ENCODE measurements around the gene E2F3. TPM values are rescaled to one million over a fixed set of nuclear protein-coding genes. Genes with fewer than 3 reads are reported as not detected.

E2F3 gene
- total and polyA plus RNA-seq, 10 of the 15 experiments (the other 5 are each of a cell fraction or from before 2014, with no cell fraction given), result 5.1 to 16.8 (median 10.6) TPM

DNA sequence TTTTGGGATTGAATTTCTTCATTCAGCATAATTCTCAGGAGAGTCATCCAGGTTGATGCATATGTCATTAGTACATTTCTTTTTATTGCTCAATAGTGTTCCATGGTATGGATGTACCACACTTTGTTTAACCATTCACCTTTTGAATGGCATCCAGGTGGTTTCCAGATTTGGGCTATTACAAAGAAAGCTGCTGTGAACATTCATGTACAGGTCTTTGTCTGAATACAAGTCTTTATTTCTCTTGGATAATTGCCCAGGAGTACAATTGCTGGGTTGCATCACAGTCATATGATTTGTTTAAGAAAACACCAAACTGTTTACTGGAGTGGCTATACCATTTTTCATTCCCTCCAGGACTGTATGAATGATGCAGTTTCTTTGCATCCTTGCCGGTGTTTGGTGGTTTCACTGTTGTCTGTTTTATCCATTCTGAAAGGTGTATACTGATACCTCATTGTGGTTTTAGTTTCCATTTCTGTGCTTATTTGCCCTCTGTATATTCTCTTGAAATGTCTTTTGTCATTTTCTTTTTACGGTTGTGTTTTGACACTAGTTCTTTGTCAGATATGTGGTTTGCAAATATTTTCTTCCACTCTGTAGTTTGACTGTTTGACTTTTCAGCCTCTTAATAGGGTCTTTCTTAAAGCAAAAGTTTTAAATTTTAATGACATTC lies 141.4 kb downstream of the E2F3 start:
- in situ Hi-C loops (cut with MboI), result no loop called here
- Histone ChIP-seq H3K27ac (ENCODE audit: control insufficient read depth, insufficient read depth) (peak overlapping the region; percentile 59), H3K9me3 (replicated peaks; ENCODE audit: control insufficient read depth, insufficient read depth, low read length) (peaks cover 3% of the 10 kb centered on the region; the same call in 2 of the 3 replicates), H4K20me1 (ENCODE audit: control insufficient read depth, insufficient read depth) (no peaks in the 10 kb centered on the region), H3K4me3 (no peak overlapping the region), H3K9ac (ENCODE audit: control insufficient read depth, insufficient read depth, low read length) (no peak overlapping the region), H2AFZ (ENCODE audit: control insufficient read depth, low read depth, low read length) (no peak overlapping the region), H3K36me3 (ENCODE audit: control insufficient read depth in 2 of 2, insufficient read depth in 2 of 2, low read length in 1 of 2) (peaks cover 2 to 6% of the 10 kb centered on the region in 2 experiments; a peak in 3 of 4 replicates), H3K4me2 (ENCODE audit: control insufficient read depth, insufficient read depth) (peak overlapping the region; percentile 60), H3K4me1 (ENCODE audit: control insufficient read depth, insufficient read depth, low read length) (peaks cover 16% of the 10 kb centered on the region; the same call in 1 of the 2 replicates), H3K79me2 (ENCODE audit: control insufficient read depth, insufficient read depth, low read length) (peaks cover 14% of the 10 kb centered on the region), H3K27me3 (replicated peaks in 1 of 2; ENCODE audit: control insufficient read depth in 2 of 2, insufficient read depth in 2 of 2, low read length in 1 of 2) (no peaks in the 10 kb centered on the region)
- no TSS peak for BruUV-seq (replicated peaks)
- ATAC-seq (peak; percentile 96), FAIRE-seq (peak; percentile 95), DNase-seq (ENCODE audit: low read depth, low spot score) (peak; percentile 85)
- SMC1A ChIA-PET (ENCODE audit: uncharacterized antibody, unreplicated experiment), result interaction anchor here (1.0 to 2.2 kb wide), 2 partner anchors 21 to 223 kb away, joined by 4 to 5 read pairs; no protein-coding TSS in a partner anchor
- 5% methylated on average over 2 of the region's 2 CpGs for WGBS (ENCODE audit: insufficient coverage, insufficient replicate concordance, low lambda C conversion rate, missing lambda C conversion rate)
- RAD21 ChIA-PET (ENCODE audit: unreplicated experiment), result no interaction called here
- POLR2A ChIA-PET, result interaction anchor here (1.3 kb wide), 1 partner anchor 721 kb away, joined by 3 read pairs; no protein-coding TSS in a partner anchor
- CTCF ChIA-PET, result interaction anchor here (1.8 kb wide), 1 partner anchor 139 kb away, joined by 6 read pairs; no protein-coding TSS in a partner anchor
- intact Hi-C loops (cut with micrococcal nuclease; ENCODE audit: unreplicated experiment), result no loop called here
- TF ChIP-seq ETV6 (conservative IDR thresholded peaks at IDR 0.05 in 1 of 2, IDR thresholded peaks at IDR 0.05 in 1 of 2; ENCODE audit: borderline replicate concordance in 1 of 2, low read depth in 1 of 2) (peak in 1 of 2 experiments; percentile 65; a peak in 1 of 4 replicates), SREBF1 (IDR thresholded peaks at IDR 0.05; ENCODE audit: low read length) (no peak), MXI1 (IDR thresholded peaks at IDR 0.05; ENCODE audit: low read depth, low read length) (no peak), NBN (IDR thresholded peaks at IDR 0.05) (peak; percentile 96), POLR2A (IDR thresholded peaks at IDR 0.05; ENCODE audit: low read depth, low read length) (no peak), SREBF2 (IDR thresholded peaks at IDR 0.05; ENCODE audit: low read length) (no peak), FOXK2 (IDR thresholded peaks at IDR 0.05) (0 out of 2 replicates have a peak, but pooled peaks have one; percentile 13), KLF5 (IDR thresholded peaks at IDR 0.05; ENCODE audit: partially characterized antibody) (peak; percentile 89), ATF7 (IDR thresholded peaks at IDR 0.05; ENCODE audit: low read depth) (peak; percentile 96), ZNF217 (IDR thresholded peaks at IDR 0.05) (peak; percentile 82; the same call in 1 of the 2 replicates), EP300 (IDR thresholded peaks at IDR 0.05; ENCODE audit: borderline replicate concordance in 1 of 2, control insufficient read depth in 1 of 2, low read depth in 2 of 2, low read length in 2 of 2) (peak; percentile 93 to 96), CEBPB (IDR thresholded peaks at IDR 0.05; ENCODE audit: borderline replicate concordance in 1 of 2, low read depth in 2 of 2, low read length in 2 of 2) (0 out of 4 replicates have a peak, but pooled peaks of 1 of the 2 experiments have one; percentile 7), SUPT20H (IDR thresholded peaks at IDR 0.05; ENCODE audit: borderline replicate concordance, control insufficient read depth, low read depth, low read length) (no peak), NFIC (IDR thresholded peaks at IDR 0.05; ENCODE audit: low read depth, low read length) (peak; percentile 92), ZNF24 (IDR thresholded peaks at IDR 0.05) (peak; percentile 98), RELA (IDR thresholded peaks at IDR 0.05; ENCODE audit: borderline replicate concordance, partially characterized antibody) (peak; percentile 31)
- TF ChIP-seq, protein P1, sequence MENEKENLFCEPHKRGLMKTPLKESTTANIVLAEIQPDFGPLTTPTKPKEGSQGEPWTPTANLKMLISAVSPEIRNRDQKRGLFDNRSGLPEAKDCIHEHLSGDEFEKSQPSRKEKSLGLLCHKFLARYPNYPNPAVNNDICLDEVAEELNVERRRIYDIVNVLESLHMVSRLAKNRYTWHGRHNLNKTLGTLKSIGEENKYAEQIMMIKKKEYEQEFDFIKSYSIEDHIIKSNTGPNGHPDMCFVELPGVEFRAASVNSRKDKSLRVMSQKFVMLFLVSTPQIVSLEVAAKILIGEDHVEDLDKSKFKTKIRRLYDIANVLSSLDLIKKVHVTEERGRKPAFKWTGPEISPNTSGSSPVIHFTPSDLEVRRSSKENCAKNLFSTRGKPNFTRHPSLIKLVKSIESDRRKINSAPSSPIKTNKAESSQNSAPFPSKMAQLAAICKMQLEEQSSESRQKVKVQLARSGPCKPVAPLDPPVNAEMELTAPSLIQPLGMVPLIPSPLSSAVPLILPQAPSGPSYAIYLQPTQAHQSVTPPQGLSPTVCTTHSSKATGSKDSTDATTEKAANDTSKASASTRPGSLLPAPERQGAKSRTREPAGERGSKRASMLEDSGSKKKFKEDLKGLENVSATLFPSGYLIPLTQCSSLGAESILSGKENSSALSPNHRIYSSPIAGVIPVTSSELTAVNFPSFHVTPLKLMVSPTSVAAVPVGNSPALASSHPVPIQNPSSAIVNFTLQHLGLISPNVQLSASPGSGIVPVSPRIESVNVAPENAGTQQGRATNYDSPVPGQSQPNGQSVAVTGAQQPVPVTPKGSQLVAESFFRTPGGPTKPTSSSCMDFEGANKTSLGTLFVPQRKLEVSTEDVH (IDR thresholded peaks at IDR 0.05; ENCODE audit: low read depth, partially characterized antibody), result peak; percentile 56
- TF ChIP-seq, protein P2, sequence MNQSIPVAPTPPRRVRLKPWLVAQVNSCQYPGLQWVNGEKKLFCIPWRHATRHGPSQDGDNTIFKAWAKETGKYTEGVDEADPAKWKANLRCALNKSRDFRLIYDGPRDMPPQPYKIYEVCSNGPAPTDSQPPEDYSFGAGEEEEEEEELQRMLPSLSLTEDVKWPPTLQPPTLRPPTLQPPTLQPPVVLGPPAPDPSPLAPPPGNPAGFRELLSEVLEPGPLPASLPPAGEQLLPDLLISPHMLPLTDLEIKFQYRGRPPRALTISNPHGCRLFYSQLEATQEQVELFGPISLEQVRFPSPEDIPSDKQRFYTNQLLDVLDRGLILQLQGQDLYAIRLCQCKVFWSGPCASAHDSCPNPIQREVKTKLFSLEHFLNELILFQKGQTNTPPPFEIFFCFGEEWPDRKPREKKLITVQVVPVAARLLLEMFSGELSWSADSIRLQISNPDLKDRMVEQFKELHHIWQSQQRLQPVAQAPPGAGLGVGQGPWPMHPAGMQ (IDR thresholded peaks at IDR 0.05; ENCODE audit: borderline replicate concordance), result no peak
- TF ChIP-seq, protein P3, sequence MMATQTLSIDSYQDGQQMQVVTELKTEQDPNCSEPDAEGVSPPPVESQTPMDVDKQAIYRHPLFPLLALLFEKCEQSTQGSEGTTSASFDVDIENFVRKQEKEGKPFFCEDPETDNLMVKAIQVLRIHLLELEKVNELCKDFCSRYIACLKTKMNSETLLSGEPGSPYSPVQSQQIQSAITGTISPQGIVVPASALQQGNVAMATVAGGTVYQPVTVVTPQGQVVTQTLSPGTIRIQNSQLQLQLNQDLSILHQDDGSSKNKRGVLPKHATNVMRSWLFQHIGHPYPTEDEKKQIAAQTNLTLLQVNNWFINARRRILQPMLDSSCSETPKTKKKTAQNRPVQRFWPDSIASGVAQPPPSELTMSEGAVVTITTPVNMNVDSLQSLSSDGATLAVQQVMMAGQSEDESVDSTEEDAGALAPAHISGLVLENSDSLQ (IDR thresholded peaks at IDR 0.05), result peak; percentile 57
